Mammary epithelial cell (primary cell): Measurements from ENCODE around the gene KRT75.

Experiments
- EZH2 ChIP-seq: IDR thresholded peaks from 2 replicates; pipeline ENCODE4 v1.6.1; 2012; ENCODE audit warnings: low read length, inconsistent platforms, borderline replicate concordance
- TF ChIP-seq, protein P1 (sequence below), 2 donors: IDR thresholded peaks in 1 of 2; conservative IDR thresholded peaks in 1 of 2; 2 replicates each; pipeline ENCODE4 v1.5.1; 2011 to 2012; ENCODE audit warnings: inconsistent platforms in 2 of 2, low read length in 2 of 2, mild to moderate bottlenecking in 2 of 2, control low read depth in 1 of 2, low read depth in 1 of 2; ENCODE audit not compliant: insufficient read depth in 1 of 2; ENCODE audit errors: extremely low read depth in 1 of 2

DNA sequence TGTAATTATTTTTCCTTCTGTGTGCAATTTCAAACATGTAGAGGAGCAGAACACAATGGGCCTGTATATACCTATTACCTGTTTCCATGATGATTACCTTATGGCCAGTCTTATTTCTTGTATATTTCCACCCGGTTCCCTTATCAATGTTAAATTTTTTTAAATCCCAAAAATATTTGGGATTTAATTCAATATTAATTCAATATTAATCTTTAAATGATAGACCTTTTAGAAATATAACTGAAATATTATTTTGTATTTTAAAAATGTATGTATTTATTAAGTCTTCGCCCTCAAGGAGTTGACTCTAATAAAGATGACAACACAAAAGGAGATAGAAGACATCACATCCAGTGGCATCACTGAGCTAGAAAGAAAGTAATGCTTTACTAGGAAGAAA is 40.0 kb upstream of the KRT75 start:
- TF ChIP-seq, protein P1, sequence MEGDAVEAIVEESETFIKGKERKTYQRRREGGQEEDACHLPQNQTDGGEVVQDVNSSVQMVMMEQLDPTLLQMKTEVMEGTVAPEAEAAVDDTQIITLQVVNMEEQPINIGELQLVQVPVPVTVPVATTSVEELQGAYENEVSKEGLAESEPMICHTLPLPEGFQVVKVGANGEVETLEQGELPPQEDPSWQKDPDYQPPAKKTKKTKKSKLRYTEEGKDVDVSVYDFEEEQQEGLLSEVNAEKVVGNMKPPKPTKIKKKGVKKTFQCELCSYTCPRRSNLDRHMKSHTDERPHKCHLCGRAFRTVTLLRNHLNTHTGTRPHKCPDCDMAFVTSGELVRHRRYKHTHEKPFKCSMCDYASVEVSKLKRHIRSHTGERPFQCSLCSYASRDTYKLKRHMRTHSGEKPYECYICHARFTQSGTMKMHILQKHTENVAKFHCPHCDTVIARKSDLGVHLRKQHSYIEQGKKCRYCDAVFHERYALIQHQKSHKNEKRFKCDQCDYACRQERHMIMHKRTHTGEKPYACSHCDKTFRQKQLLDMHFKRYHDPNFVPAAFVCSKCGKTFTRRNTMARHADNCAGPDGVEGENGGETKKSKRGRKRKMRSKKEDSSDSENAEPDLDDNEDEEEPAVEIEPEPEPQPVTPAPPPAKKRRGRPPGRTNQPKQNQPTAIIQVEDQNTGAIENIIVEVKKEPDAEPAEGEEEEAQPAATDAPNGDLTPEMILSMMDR (conservative IDR thresholded peaks at IDR 0.05 in 1 of 2, IDR thresholded peaks at IDR 0.05 in 1 of 2; ENCODE audit: extremely low read depth in 1 of 2, insufficient read depth in 1 of 2, low read depth in 1 of 2, low read length in 2 of 2) = no peak
- TF ChIP-seq EZH2 = no peak
